Skeletal muscle satellite cell (primary cell): ENCODE measurements around the gene DIO3.
"Not testable (repeated sequence)": the region's sequence is repeated elsewhere in the genome, so short reads cannot be mapped to it uniquely, and the experiment has no call there.

Source experiments
- H3K27me3 ChIP-seq: 2 replicates; pipeline ENCODE4 v1.7.0; 2013; ENCODE audit warnings: low read length; ENCODE audit not compliant: control insufficient read depth, insufficient read depth
- H3K36me3 ChIP-seq: 2 replicates; pipeline ENCODE4 v1.7.0; 2013; ENCODE audit warnings: mild to moderate bottlenecking, control low read depth, low read length; ENCODE audit not compliant: insufficient read depth
- H3K4me1 ChIP-seq: 2 replicates; pipeline ENCODE4 v1.7.0; 2013; ENCODE audit warnings: low read length; ENCODE audit not compliant: control insufficient read depth, insufficient read depth
- H3K4me2 ChIP-seq: 2 replicates; pipeline ENCODE4 v1.7.0; 2013; ENCODE audit warnings: mild to moderate bottlenecking, low read length
- H3K4me3 ChIP-seq: 2 replicates; pipeline ENCODE4 v1.7.0; 2013; ENCODE audit warnings: low read length
- H3K9ac ChIP-seq: 2 replicates; pipeline ENCODE4 v1.7.0; 2013; ENCODE audit warnings: mild to moderate bottlenecking, low read depth, low read length, moderate library complexity
- H3K9me3 ChIP-seq: replicated peaks from 2 replicates; pipeline ENCODE4 v1.7.0; 2013; ENCODE audit warnings: mild to moderate bottlenecking, control low read depth, low read length

Gene DIO3

GRCh38 chr14:101546706-101547105 lies 14.6 kb upstream of the DIO3 start:
- no peaks in the 10 kb centered on the region for H3K9me3 ChIP-seq
- H3K4me3 ChIP-seq: no peak overlapping the region
- no peaks in the 10 kb centered on the region for H3K4me1 ChIP-seq
- no peaks in the 10 kb centered on the region for H3K27me3 ChIP-seq
- H3K4me2 ChIP-seq: no peak overlapping the region
- H3K9ac ChIP-seq: no peak overlapping the region
- no peaks in the 10 kb centered on the region for H3K36me3 ChIP-seq

DNA sequence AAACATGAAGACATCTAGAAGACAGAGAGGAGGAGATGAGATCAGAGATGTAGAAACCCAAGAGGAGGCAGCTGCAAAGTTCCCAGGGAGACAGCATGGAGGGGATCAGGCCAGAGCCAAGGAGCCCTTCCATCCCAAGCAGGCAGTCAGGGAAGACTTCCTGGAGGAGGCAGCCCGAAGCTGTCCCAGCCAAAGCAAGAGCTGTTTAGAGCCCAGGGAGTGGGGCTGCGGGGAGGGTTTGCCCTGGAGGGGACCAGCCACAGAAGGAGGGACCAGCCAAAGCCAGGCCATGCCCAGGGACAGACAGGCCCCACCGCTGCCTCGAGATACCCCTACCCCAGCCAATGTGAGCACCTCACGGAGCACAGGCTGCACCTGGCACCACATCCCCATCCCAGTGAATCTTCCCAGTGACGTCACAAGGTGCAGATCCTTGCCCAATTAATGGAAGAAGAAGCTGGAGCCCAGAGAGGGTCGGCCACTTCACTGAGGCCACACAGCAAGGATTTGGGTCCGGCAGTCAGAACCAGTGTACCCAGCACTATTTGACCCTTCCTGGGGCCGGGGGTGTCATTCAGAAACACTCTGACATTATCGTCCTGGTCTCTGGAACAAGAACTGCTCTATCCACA lies 14.1 kb upstream of the DIO3 start:
- no peak overlapping the region for H3K9ac ChIP-seq
- H3K4me1 ChIP-seq: no peaks in the 10 kb centered on the region
- no peaks in the 10 kb centered on the region for H3K36me3 ChIP-seq
- H3K4me2 ChIP-seq: no peak overlapping the region
- no peaks in the 10 kb centered on the region for H3K27me3 ChIP-seq
- H3K9me3 ChIP-seq: no peaks in the 10 kb centered on the region
- H3K4me3 ChIP-seq: no peak overlapping the region

DNA sequence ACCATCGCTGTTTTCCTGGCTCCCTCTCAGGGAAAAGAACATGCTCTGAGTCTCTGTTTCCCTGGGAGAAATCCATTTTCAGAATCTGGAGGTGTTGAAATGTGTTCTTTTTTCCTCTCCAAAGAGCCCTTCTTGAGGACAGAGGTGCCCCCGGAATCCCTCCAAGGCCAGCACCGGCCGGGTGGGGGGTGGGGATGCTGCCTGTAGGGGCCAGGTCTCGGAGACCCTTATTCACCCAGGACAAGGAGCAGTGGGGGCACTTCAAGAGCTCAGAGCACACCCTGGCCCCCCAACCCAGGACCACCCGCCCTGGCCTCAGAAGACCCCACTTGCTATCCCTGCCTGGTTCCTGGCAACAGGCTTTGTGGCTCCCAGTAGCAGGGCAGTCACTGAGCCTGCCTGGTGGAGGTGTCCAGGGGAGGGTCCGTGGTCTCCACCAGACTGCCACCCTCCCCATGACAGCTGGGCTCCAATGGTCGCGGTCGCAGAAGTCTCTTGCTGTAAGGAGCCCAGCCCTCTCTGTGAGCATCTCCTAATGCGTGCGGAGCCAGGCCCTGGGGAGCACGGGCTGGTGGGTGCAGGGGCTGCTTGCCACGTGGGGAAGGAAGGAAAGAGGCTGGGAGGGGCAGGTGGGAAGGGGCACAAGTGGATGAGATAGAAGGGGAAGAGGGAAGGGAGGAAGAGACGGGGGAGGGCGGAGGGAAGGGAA lies 13.2 kb upstream of the DIO3 start:
- Histone ChIP-seq H3K4me2 (no peak overlapping the region), H3K36me3 (no peaks in the 10 kb centered on the region), H3K9ac (no peak overlapping the region), H3K4me3 (no peak overlapping the region), H3K4me1 (no peaks in the 10 kb centered on the region), H3K9me3 (no peaks in the 10 kb centered on the region), H3K27me3 (no peaks in the 10 kb centered on the region)

GRCh38 chr14:101548710-101549109 lies 12.6 kb upstream of the DIO3 start:
- Histone ChIP-seq H3K9me3 (no peaks in the 10 kb centered on the region), H3K4me1 (no peaks in the 10 kb centered on the region), H3K4me3 (no peak overlapping the region), H3K36me3 (no peaks in the 10 kb centered on the region), H3K27me3 (no peaks in the 10 kb centered on the region), H3K9ac (no peak overlapping the region), H3K4me2 (no peak overlapping the region)

DNA sequence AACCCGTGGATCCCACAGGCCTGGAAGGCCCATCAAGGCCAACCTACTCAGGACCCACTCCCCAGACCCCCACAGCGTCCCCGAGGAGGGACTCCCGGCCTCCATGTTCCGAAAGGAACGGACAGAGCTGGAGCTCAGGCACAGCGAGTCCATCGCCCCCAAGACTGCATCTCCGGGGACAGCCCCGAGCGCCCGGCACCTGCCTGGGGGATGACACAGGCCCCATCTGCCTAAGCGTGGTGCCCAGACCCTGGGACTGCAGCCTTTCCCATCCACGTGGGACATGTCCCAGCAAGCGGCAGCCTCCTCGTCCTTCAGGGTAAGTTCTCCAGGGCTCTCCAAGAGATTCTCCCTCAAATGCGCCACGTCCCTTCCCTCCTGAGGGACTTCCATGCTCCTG lies 12.1 kb upstream of the DIO3 start:
- no peak overlapping the region for H3K4me3 ChIP-seq
- H3K9ac ChIP-seq: no peak overlapping the region
- H3K4me1 ChIP-seq: no peaks in the 10 kb centered on the region
- no peaks in the 10 kb centered on the region for H3K36me3 ChIP-seq
- no peaks in the 10 kb centered on the region for H3K27me3 ChIP-seq
- no peaks in the 10 kb centered on the region for H3K9me3 ChIP-seq
- H3K4me2 ChIP-seq: no peak overlapping the region

GRCh38 chr14:101550202-101550912 lies 10.9 kb upstream of the DIO3 start:
- not testable (repeated sequence) for H3K4me3 ChIP-seq, H3K4me2 ChIP-seq, H3K27me3 ChIP-seq, H3K4me1 ChIP-seq, H3K9ac ChIP-seq, H3K36me3 ChIP-seq, H3K9me3 ChIP-seq

- no peaks in the 10 kb centered on the region for H3K36me3 ChIP-seq
- peaks cover 12% of the 10 kb centered on the region for H3K27me3 ChIP-seq
- no peak overlapping the region for H3K4me2 ChIP-seq
- no peaks in the 10 kb centered on the region for H3K4me1 ChIP-seq
- no peak overlapping the region for H3K4me3 ChIP-seq
- H3K9me3 ChIP-seq: no peaks in the 10 kb centered on the region
- H3K9ac ChIP-seq: no peak overlapping the region
Observed at GRCh38 chr14:101551729-101552595, 9.3 kb upstream of the DIO3 start.

DNA sequence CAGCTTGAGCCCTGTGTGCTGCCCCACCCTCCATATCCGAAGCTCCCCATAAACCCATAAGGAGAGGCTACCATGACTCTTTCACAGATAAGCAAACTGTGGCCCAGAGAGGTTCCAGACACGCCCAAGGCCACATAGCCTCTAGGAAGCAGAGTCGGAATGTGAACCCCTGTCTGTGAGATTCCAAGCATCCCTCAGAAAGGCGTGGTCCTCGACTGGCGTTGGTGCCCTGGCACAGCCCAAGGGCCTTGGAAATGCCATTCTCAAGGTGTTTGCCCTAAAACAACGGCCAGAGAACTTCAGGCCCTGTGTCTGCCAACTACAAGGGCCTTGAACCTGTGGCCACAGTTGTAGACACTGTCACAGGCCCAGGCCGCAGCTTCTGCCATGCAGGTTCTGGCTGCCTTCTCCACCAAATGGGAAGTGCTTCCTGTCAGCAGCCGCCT lies 8.5 kb upstream of the DIO3 start:
- Histone ChIP-seq H3K4me3 (no peak overlapping the region), H3K36me3 (no peaks in the 10 kb centered on the region), H3K4me1 (no peaks in the 10 kb centered on the region), H3K27me3 (peaks cover 21% of the 10 kb centered on the region), H3K4me2 (no peak overlapping the region), H3K9me3 (no peaks in the 10 kb centered on the region), H3K9ac (no peak overlapping the region)

DNA sequence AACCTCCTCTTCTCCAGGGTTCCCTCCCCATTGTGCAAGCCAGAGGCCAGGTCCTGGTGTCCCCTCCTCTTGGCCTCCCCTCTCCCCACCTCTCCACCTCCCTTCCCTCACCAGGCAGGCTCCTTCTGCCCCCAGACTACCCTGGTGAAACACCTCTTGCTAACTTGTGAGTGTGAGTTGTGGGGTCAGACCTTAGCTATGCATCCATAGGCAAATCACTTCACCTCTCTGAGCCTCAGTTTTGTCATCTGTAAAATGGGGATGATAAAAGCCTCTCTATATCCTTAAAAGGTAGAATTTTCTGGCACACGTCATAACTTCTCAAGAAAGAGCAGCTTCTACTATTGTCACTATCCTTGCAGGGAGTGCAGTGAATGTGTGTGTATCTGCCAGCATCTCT lies 7.9 kb upstream of the DIO3 start:
- Histone ChIP-seq H3K36me3 (no peaks in the 10 kb centered on the region), H3K4me1 (no peaks in the 10 kb centered on the region), H3K4me2 (no peak overlapping the region), H3K4me3 (no peak overlapping the region), H3K9ac (no peak overlapping the region), H3K27me3 (peaks cover 27% of the 10 kb centered on the region), H3K9me3 (no peaks in the 10 kb centered on the region)

- no peaks in the 10 kb centered on the region for H3K9me3 ChIP-seq
- no peaks in the 10 kb centered on the region for H3K36me3 ChIP-seq
- no peak overlapping the region for H3K4me2 ChIP-seq
- H3K27me3 ChIP-seq: peaks cover 32% of the 10 kb centered on the region
- no peak overlapping the region for H3K4me3 ChIP-seq
- H3K4me1 ChIP-seq: no peaks in the 10 kb centered on the region
- H3K9ac ChIP-seq: no peak overlapping the region
Observed at GRCh38 chr14:101553931-101554330, 7.4 kb upstream of the DIO3 start.

GRCh38 chr14:101554991-101555668 lies 6.2 kb upstream of the DIO3 start:
- Histone ChIP-seq H3K4me3 (no peak overlapping the region), H3K4me2 (no peak overlapping the region), H3K9me3 (no peaks in the 10 kb centered on the region), H3K27me3 (peaks cover 43% of the 10 kb centered on the region), H3K9ac (no peak overlapping the region), H3K4me1 (no peaks in the 10 kb centered on the region), H3K36me3 (no peaks in the 10 kb centered on the region)
